Measurements from ENCODE around the gene SHC4. TPM values are rescaled to one million over a fixed set of nuclear protein-coding genes. Genes with fewer than 3 reads are reported as not detected.

The SHC4 gene
- total RNA-seq, 2 experiments from 2014 or later, result 1.9 to 2.6 TPM

- H3K27me3 Mint-ChIP-seq, result peaks cover 22% of the 10 kb centered on the region
- H3K4me3 Mint-ChIP-seq, result no peak overlapping the region
- no peaks in the 10 kb centered on the region for H3K36me3 Mint-ChIP-seq
- ChIA-PET POLR2A (interaction anchor here (0.9 to 2.0 kb wide), 2 partner anchors 23 to 60 kb away, joined by 3 to 6 read pairs; partner anchors contain the start of gene SHC4), CTCF (interaction anchor here (0.7 to 2.4 kb wide), 3 partner anchors 11 to 99 kb away, joined by 3 to 7 read pairs (median 3); no protein-coding TSS in a partner anchor)
- peak; percentile 45 for DNase-seq
- H3K9me3 Mint-ChIP-seq, result no peaks in the 10 kb centered on the region
- peaks cover 15% of the 10 kb centered on the region for H3K4me1 Mint-ChIP-seq (ENCODE audit: low read depth)
- intact Hi-C loops (cut with micrococcal nuclease), result loop anchor here (1.0 to 5.0 kb wide), 3 partner anchors 11 to 63 kb away; partner anchors contain the start of gene EID1
- H3K27ac Mint-ChIP-seq, result peak overlapping the region; percentile 42
Measured at GRCh38 chr15:48940508-48940907, 23.2 kb downstream of the SHC4 start.

DNA sequence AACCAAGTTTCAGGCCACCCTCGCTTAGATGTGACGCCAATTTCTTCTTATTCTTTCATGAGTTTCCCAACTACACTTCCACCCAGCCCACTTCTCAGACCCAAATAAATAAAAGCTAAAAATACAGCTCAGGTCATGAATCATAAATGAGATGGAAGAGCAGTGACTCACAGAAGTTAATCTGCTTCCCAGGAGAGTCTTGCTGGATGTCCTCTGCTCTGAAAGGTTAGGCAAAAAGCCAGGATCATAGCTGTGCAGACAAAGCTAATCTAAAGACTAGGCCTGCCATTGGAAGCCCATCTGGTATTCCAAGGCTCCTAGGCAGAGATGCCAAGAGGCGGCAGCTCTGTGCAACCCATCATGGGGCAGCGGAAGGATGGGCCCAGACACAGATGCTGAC is 24.1 kb downstream of the SHC4 start:
- ChIA-PET CTCF (interaction anchor here (1.3 to 1.4 kb wide), 2 partner anchors 36 to 100 kb away, joined by 3 to 7 read pairs; no protein-coding TSS in a partner anchor), POLR2A (interaction anchor here (0.9 to 2.0 kb wide), 2 partner anchors 24 to 59 kb away, joined by 3 to 6 read pairs; partner anchors contain the start of gene SHC4)
- no peak overlapping the region for H3K4me3 Mint-ChIP-seq
- no peaks in the 10 kb centered on the region for H3K9me3 Mint-ChIP-seq
- H3K36me3 Mint-ChIP-seq, result no peaks in the 10 kb centered on the region
- no peak overlapping the region for H3K27ac Mint-ChIP-seq
- intact Hi-C loops (cut with micrococcal nuclease), result loop anchor here (1.0 to 5.0 kb wide), 3 partner anchors 10 to 62 kb away; partner anchors contain the start of gene EID1
- no peak for DNase-seq
- peaks cover 11% of the 10 kb centered on the region for H3K4me1 Mint-ChIP-seq (ENCODE audit: low read depth)
- H3K27me3 Mint-ChIP-seq, result peaks cover 25% of the 10 kb centered on the region

- ChIA-PET POLR2A (no interaction called here), CTCF (no interaction called here)
- Mint-ChIP-seq H3K4me3 (no peak overlapping the region), H3K9me3 (no peaks in the 10 kb centered on the region), H3K4me1 (ENCODE audit: low read depth) (peaks cover 11% of the 10 kb centered on the region), H3K36me3 (no peaks in the 10 kb centered on the region), H3K27ac (no peak overlapping the region), H3K27me3 (peaks cover 24% of the 10 kb centered on the region)
- intact Hi-C loops (cut with micrococcal nuclease), result no loop called here
- no peak for DNase-seq
Measured at GRCh38 chr15:48937886-48938285, 25.8 kb downstream of the SHC4 start.

DNA sequence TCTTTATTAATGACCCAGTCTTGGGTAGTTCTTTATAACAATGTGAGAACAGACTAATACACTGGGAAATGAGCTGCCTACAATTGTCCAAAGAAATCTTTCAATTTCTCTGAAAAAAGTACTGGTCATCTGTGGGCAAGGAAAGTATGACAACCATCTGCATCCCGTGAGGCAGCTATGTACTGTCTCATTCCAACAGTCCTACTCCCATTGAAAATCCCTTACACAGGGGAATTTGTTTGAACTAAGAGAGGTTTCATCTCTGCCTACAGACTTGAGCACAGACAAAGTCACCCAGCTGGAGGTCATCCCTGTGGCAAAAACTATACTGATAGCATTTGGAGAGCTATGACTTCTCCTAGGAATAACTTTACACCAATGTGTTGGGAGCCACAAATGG is 27.1 kb downstream of the SHC4 start:
- no peaks in the 10 kb centered on the region for H3K9me3 Mint-ChIP-seq
- H3K4me3 Mint-ChIP-seq, result no peak overlapping the region
- CTCF ChIA-PET, result no interaction called here
- peaks cover 11% of the 10 kb centered on the region for H3K4me1 Mint-ChIP-seq (ENCODE audit: low read depth)
- DNase-seq, result no peak
- H3K36me3 Mint-ChIP-seq, result no peaks in the 10 kb centered on the region
- intact Hi-C loops (cut with micrococcal nuclease), result no loop called here
- peaks cover 29% of the 10 kb centered on the region for H3K27me3 Mint-ChIP-seq
- no peak overlapping the region for H3K27ac Mint-ChIP-seq
- POLR2A ChIA-PET, result no interaction called here

GRCh38 chr15:48935236-48935635 is 28.5 kb downstream of the SHC4 start:
- intact Hi-C loops (cut with micrococcal nuclease), result no loop called here
- CTCF ChIA-PET, result no interaction called here
- Mint-ChIP-seq H3K27me3 (peaks cover 25% of the 10 kb centered on the region), H3K4me1 (ENCODE audit: low read depth) (peaks cover 12% of the 10 kb centered on the region), H3K9me3 (no peaks in the 10 kb centered on the region), H3K4me3 (no peak overlapping the region), H3K36me3 (no peaks in the 10 kb centered on the region), H3K27ac (no peak overlapping the region)
- DNase-seq, result no peak
- POLR2A ChIA-PET, result no interaction called here

- ChIA-PET POLR2A (no interaction called here), CTCF (interaction anchor here (2.2 kb wide), 1 partner anchor 45 kb away, joined by 5 read pairs; no protein-coding TSS in a partner anchor)
- intact Hi-C loops (cut with micrococcal nuclease), result no loop called here
- Mint-ChIP-seq H3K27me3 (peaks cover 15% of the 10 kb centered on the region), H3K36me3 (no peaks in the 10 kb centered on the region), H3K4me1 (ENCODE audit: low read depth) (peaks cover 40% of the 10 kb centered on the region), H3K27ac (no peak overlapping the region), H3K4me3 (no peak overlapping the region), H3K9me3 (no peaks in the 10 kb centered on the region)
- no peak for DNase-seq
Measured at GRCh38 chr15:48930735-48931134, 33.0 kb downstream of the SHC4 start.

DNA sequence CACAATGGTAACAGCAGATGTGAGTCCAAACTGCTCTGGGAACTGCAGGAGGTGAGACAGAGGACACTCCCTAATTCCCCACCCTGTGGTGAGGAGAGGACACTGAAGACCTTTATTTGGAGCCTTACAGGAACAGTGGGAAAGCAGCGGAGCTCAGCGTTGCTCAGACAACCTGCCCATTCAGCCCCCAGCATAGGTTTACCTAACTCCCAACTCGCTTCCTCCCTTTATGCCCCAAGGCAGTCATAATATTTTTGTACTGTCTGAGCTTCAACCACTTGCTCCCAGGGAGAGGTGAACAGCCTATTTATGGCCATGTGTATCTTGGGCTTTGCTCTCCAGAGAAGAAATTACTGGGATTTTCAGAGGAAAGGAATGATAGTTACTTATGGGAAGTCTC is 34.1 kb downstream of the SHC4 start:
- H3K27ac Mint-ChIP-seq, result peak overlapping the region; percentile 80
- H3K36me3 Mint-ChIP-seq, result no peaks in the 10 kb centered on the region
- no peak overlapping the region for H3K4me3 Mint-ChIP-seq
- no peak for DNase-seq
- no peaks in the 10 kb centered on the region for H3K9me3 Mint-ChIP-seq
- intact Hi-C loops (cut with micrococcal nuclease), result loop anchor here (1.0 to 5.0 kb wide), 5 partner anchors 11 to 1208 kb away; partner anchors contain the start of gene EID1
- ChIA-PET CTCF (interaction anchor here (0.6 to 2.2 kb wide), 2 partner anchors 11 to 46 kb away, joined by 3 to 5 read pairs; no protein-coding TSS in a partner anchor), POLR2A (no interaction called here)
- peaks cover 11% of the 10 kb centered on the region for H3K27me3 Mint-ChIP-seq
- peaks cover 50% of the 10 kb centered on the region for H3K4me1 Mint-ChIP-seq (ENCODE audit: low read depth)

GRCh38 chr15:48928877-48929538 is 34.7 kb downstream of the SHC4 start:
- H3K9me3 Mint-ChIP-seq, result no peaks in the 10 kb centered on the region
- DNase-seq, result peak; percentile 72
- ChIA-PET POLR2A (no interaction called here), CTCF (interaction anchor here (2.2 kb wide), 1 partner anchor 46 kb away, joined by 5 read pairs; no protein-coding TSS in a partner anchor)
- H3K4me1 Mint-ChIP-seq (ENCODE audit: low read depth), result peaks cover 50% of the 10 kb centered on the region
- H3K4me3 Mint-ChIP-seq, result no peak overlapping the region
- intact Hi-C loops (cut with micrococcal nuclease), result loop anchor here (1.0 to 5.0 kb wide), 5 partner anchors 11 to 1208 kb away; partner anchors contain the start of gene EID1
- no peaks in the 10 kb centered on the region for H3K36me3 Mint-ChIP-seq
- peak overlapping the region; percentile 80 for H3K27ac Mint-ChIP-seq
- peaks cover 13% of the 10 kb centered on the region for H3K27me3 Mint-ChIP-seq

DNA sequence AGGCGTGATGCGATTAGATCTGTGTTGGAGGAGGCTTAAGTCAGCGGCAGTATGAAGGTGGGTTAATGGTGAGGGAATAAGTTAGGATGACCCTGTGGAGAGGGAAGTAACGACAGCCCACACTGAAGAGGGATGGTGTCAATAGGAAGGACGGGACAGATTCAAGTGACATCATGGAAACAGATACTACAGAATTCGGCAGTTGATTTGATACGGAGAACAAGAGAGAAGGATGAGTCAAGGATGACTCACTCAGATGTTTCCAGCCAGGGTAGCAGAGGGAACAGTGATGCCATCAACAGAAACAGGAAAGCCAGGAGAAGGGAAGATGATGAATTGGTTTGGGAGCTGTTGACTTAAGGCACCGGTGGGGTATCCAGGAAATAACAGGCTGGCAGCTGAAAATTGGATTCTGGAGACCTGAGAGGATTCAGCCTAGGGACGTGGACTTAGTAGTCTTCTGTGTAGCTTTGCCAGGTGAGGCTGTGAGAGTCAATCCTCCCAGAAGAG is 38.0 kb downstream of the SHC4 start:
- Mint-ChIP-seq H3K4me1 (ENCODE audit: low read depth) (peaks cover 42% of the 10 kb centered on the region), H3K27ac (peak overlapping the region; percentile 54), H3K9me3 (no peaks in the 10 kb centered on the region), H3K36me3 (no peaks in the 10 kb centered on the region), H3K27me3 (peaks cover 12% of the 10 kb centered on the region), H3K4me3 (no peak overlapping the region)
- CTCF ChIA-PET, result interaction anchor here (0.9 to 1.5 kb wide), 3 partner anchors 38 to 64 kb away, joined by 3 to 7 read pairs (median 3); partner anchors contain the start of gene SHC4
- DNase-seq, result peak; percentile 28
- POLR2A ChIA-PET, result interaction anchor here (1.0 to 2.0 kb wide), 3 partner anchors 20 to 48 kb away, joined by 3 to 6 read pairs (median 4); partner anchors contain the start of gene EID1
- intact Hi-C loops (cut with micrococcal nuclease), result loop anchor here (1.0 to 5.0 kb wide), 3 partner anchors 15 to 1212 kb away; no protein-coding TSS in a partner anchor

GRCh38 chr15:48924528-48925393 is 39.0 kb downstream of the SHC4 start:
- no peaks in the 10 kb centered on the region for H3K9me3 Mint-ChIP-seq
- no peak overlapping the region for H3K4me3 Mint-ChIP-seq
- ChIA-PET CTCF (no interaction called here), POLR2A (interaction anchor here (2.0 kb wide), 1 partner anchor 47 kb away, joined by 6 read pairs; the partner anchor contains the start of gene EID1)
- H3K36me3 Mint-ChIP-seq, result no peaks in the 10 kb centered on the region
- peaks cover 14% of the 10 kb centered on the region for H3K27me3 Mint-ChIP-seq
- DNase-seq, result no peak
- H3K27ac Mint-ChIP-seq, result peak overlapping the region; percentile 5
- peaks cover 38% of the 10 kb centered on the region for H3K4me1 Mint-ChIP-seq (ENCODE audit: low read depth)
- intact Hi-C loops (cut with micrococcal nuclease), result loop anchor here (1.0 to 5.0 kb wide), 3 partner anchors 16 to 1213 kb away; no protein-coding TSS in a partner anchor

DNA sequence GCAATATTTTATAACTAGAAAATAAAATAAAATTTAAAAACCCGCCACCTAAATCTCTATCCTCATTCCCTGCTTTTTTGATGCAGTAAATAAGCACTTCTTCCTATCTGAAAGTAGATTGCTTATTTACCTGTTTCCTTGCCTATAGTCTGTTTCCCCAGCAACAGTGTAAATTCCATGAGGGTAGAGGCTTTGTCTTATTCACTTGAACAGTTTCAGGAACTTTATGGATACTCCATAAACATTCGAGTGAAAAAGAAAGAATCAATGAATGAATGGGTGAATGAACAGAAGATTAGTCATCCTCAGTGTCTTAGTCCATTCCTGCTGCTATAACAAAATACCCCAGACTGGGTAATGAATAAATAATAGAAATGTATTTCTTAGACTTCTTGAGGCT is 41.7 kb downstream of the SHC4 start:
- Mint-ChIP-seq H3K4me1 (ENCODE audit: low read depth) (peaks cover 19% of the 10 kb centered on the region), H3K27me3 (peaks cover 27% of the 10 kb centered on the region), H3K4me3 (no peak overlapping the region), H3K36me3 (no peaks in the 10 kb centered on the region), H3K27ac (no peak overlapping the region), H3K9me3 (no peaks in the 10 kb centered on the region)
- intact Hi-C loops (cut with micrococcal nuclease), result no loop called here
- POLR2A ChIA-PET, result no interaction called here
- CTCF ChIA-PET, result no interaction called here
- DNase-seq, result no peak

Data from activated CD4-positive, alpha-beta memory T cell treated with anti-CD3 and anti-CD28 coated beads for 36 hours (primary cell).